ENCODE results near the gene STAB2.
A peak's percentile ranks its signal among the peaks of the same experiment; 100 is the strongest.

Gene STAB2

DNA sequence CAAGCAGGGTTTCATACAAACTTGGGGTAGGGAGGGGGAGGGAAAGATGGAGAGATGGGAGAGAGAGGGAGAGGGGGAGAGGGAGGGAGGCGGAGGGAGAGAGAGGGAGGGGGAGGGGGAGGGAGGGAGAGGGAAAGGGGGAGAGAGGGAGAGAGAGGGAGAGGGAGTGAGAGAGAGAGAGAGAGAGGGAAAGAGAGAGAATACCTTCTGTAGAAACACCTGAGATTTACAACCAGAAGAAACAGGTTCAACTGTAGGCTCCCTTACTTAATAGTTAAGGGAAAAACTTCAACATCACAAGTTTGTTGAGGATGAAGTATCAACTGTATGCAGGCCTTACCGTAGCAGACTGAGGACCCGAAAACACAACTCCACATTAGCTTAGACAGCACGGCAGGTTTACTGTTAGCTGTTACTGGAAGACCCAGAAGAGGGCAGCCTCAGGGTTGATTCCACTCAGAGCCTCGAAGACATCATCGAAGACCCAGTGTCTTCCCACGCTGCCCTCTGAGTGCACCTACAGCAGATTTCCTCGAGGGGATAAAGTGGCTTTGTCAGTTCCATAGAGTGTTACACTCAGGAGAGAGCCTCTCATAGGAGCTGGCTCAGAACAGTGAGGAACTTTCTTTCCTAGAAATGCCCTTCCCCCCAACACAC is 181.5 kb downstream of the STAB2 start:
- no peak overlapping the region for H3K27ac ChIP-seq
- TF ChIP-seq, protein P1, sequence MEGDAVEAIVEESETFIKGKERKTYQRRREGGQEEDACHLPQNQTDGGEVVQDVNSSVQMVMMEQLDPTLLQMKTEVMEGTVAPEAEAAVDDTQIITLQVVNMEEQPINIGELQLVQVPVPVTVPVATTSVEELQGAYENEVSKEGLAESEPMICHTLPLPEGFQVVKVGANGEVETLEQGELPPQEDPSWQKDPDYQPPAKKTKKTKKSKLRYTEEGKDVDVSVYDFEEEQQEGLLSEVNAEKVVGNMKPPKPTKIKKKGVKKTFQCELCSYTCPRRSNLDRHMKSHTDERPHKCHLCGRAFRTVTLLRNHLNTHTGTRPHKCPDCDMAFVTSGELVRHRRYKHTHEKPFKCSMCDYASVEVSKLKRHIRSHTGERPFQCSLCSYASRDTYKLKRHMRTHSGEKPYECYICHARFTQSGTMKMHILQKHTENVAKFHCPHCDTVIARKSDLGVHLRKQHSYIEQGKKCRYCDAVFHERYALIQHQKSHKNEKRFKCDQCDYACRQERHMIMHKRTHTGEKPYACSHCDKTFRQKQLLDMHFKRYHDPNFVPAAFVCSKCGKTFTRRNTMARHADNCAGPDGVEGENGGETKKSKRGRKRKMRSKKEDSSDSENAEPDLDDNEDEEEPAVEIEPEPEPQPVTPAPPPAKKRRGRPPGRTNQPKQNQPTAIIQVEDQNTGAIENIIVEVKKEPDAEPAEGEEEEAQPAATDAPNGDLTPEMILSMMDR (conservative IDR thresholded peaks at IDR 0.05), result peak; percentile 23

DNA sequence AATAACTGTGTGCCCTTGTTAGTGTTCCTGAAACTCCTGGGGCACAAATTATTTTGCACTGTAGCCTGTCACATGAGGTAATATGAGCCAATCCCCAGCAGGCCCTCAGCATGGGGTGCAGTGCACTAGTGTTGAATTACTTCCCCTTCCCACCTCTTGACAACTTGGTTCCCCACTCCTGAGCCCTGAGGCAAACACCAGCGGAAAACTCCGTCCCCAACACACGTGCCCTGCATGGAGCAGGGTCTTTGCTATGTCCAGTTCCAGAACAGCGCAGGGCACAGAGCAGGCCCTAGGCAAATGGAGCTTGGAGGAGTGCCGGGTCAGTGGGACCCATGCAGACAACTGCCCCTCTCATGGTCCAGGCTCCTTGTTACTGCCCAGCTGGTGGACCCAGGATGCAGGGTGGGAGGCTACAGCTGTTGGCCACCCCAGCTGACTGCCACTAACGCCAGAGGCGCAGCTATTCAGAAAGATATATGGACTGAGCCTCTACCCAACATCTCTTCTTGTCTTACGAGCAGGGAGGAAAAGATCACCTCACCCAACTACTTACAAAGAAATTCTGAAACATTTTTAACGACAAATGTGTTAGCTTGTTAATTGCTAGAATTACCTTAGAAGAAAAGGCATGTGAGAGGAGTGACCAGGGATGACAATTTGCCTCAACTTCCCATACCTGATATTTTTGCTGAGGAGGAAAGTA is 182.3 kb downstream of the STAB2 start:
- no peak overlapping the region for H3K27ac ChIP-seq
- TF ChIP-seq, protein P1 (conservative IDR thresholded peaks at IDR 0.05), result no peak

DNA sequence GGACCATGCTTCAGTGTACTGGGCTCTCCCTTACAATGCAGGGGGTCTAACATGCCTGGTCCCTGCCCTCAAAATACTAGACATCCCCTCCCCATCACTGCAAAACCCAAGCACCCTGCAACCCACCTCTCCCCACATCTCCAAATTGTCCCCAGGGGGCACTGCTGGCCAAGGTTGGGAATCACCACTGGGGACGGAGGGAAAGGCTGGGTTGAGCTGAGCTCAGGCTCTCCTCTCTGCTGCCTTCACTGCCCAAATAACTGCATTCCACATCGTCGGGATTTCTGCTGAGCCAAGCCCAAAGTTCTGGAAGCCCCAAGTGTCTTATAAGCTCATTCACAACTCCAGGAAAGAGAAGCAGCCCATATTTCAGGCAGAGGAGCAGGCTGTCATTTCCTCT is 184.4 kb downstream of the STAB2 start:
- no peak overlapping the region for H3K27ac ChIP-seq
- TF ChIP-seq, protein P1 (conservative IDR thresholded peaks at IDR 0.05), result peak; percentile 78

DNA sequence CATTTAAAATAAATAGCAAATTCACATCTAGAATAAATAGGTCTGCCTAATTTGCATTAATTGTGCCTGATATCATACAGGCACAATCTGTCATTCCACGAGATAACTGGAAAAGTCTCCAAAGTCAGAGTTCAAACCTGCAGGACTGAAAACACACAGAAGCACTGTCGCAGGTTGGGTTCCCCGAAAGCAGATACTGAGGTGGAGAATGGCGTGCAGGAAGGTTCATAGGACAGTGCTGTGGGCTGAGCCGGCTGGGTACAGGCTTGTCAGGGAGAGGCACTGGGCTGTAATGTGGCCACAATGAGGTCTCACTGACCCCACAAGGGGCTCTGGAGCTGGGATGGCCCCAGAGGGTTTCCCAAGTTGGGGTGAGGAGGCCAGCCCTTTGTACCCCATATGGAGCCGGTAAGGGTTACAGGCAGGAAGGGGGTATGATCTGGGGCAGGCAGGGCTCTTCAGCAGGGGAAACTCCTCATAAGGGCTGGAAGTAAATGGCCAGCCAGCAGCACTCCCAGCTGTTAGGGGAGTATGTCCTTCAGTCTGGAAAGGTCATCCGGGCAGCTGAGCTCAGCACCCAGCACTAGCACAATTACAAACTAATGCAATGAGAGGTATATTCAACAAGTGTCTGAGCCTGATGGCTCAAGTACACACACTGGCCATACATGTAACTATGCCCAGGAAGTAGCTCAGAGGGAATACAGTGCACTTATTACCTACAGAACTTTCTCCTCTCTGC is 185.5 kb downstream of the STAB2 start:
- TF ChIP-seq, protein P1 (conservative IDR thresholded peaks at IDR 0.05), result no peak
- H3K27ac ChIP-seq, result no peak overlapping the region; the same call in 1 of the 2 replicates

DNA sequence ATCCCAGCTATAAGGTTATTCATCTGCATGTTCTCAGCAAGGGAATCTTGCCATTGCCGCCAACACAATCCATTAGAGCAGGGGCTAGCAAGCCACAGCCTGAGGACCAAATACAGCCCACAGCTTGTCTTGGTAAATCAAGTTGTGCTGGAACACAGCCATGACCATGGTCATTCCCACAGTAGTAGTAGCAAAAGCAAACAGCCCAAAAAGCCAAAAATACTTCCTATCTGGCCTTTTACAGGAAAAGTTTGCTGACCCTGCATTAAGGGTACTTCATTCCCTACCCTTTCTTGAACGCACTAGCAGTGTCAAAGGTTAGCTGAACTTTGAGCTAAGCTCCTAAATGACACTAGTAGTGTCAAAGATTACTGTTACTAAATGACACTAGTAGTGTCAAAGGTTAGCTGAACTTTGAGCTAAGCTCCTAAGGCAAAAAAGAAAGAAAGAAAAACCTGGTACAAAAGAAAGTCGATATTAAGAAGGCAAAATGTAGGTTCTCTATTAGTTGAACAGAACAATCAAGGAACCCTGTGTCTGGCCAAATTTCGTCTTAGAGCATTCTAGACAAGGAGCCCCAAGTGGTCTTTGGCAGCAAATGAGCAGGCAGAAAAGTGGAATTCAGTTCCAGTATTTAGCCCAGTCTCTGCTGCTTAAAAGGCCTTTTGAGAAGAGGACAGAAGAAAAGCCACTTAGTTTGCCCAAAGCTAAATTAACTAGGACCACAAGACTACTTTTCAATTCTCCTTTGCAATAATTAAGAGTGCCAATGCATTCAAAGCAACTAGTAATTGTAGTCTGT is 186.2 kb downstream of the STAB2 start:
- no peak overlapping the region for H3K27ac ChIP-seq
- TF ChIP-seq, protein P1 (conservative IDR thresholded peaks at IDR 0.05), result no peak

DNA sequence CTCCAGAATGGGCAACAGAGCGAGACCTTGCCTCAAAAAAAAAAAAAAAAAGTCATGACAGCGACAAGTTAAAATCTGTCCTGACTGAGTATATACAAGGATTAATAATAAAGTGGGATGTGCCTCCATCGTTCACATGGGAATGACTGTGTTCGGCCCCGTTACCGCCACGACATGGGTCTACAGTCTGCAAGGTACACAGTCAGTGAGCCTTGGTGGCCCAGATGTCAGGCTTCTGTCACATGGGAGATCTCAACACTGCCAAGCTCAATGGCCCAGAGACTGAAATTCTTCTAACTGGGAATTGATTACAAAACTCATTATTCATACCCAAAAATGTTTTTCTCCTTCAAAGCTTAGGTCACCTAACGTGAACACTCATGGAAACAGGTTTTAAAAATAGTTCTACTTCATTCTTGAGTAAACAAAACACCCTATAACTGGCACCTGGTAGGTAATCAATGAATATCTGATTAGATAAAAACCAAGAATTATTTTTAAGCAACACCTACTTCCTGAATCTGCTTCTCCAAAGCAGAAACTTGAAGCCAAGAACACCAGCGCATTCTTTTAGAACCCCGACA is 188.0 kb downstream of the STAB2 start:
- H3K27ac ChIP-seq, result no peak overlapping the region
- TF ChIP-seq, protein P1 (conservative IDR thresholded peaks at IDR 0.05), result no peak
